Kidney (tissue), 2 donors: ENCODE results near the gene PDCD5. TPM values are rescaled to one million over a fixed set of nuclear protein-coding genes. Genes with fewer than 3 reads are reported as not detected.

Experiments
- polyA plus RNA-seq: library from polyadenylated mRNA; stranded (reverse); fragments of 350-450 nt; fragmentation: Illumina TruSeq; extraction: RNeasy Lipid Tissue Mini Kit (QIAGEN cat#74804); gene quantifications from one replicate; pipeline ENCODE4 v1.2.3, GENCODE V29; 2014; ENCODE audit warnings: low read depth, low replicate concordance; ENCODE audit not compliant: insufficient read depth
- total RNA-seq: library from RNA; stranded (reverse); fragmentation: NEBNext Ultra II Directional; extraction: Animal tissue kit (Norgen Biotek cat#: 25700); gene quantifications from one replicate; pipeline ENCODE4 v1.2.1, GENCODE V29; 2021
- donor health status: DM: yes; HTN: yes; CAD: no.

The PDCD5 gene
- total and polyA plus RNA-seq, 2 donors from 2014 or later: 62.6 to 116 TPM

Other genes starting within 250 kb of the PDCD5 start
- 23.5 TPM for gene ZNF507, start 235.6 kb upstream of the PDCD5 start, total RNA-seq
- gene ZNF507, start 235.6 kb upstream of the PDCD5 start, polyA plus RNA-seq: 3.4 TPM
- 36.7 TPM for gene DPY19L3, start 175.4 kb upstream of the PDCD5 start, total RNA-seq
- 4.7 TPM for gene DPY19L3, start 175.4 kb upstream of the PDCD5 start, polyA plus RNA-seq
- gene ANKRD27, start 94.0 kb downstream of the PDCD5 start, total RNA-seq: 29.8 TPM
- 9.3 TPM for gene ANKRD27, start 94.0 kb downstream of the PDCD5 start, polyA plus RNA-seq
- gene RGS9BP, start 94.7 kb downstream of the PDCD5 start, total RNA-seq: 0.72 TPM
- 0.39 TPM for gene RGS9BP, start 94.7 kb downstream of the PDCD5 start, polyA plus RNA-seq
- gene NUDT19, start 110.6 kb downstream of the PDCD5 start, total RNA-seq: 11.7 TPM
- 8.8 TPM for gene NUDT19, start 110.6 kb downstream of the PDCD5 start, polyA plus RNA-seq
- gene TDRD12, start 138.6 kb downstream of the PDCD5 start, total RNA-seq: 0.38 TPM
- gene TDRD12, start 138.6 kb downstream of the PDCD5 start, polyA plus RNA-seq: not detected